ENCODE results near the gene CYFIP1. TPM values are rescaled to one million over a fixed set of nuclear protein-coding genes. Genes with fewer than 3 reads are reported as not detected.

CYFIP1 gene
- total RNA-seq (2021) (79.2 to 85.7 TPM (median 80.0 TPM) in 3 replicates), Bru-seq, nascent RNA (percentile 59 among the genes with signal in this experiment)
- long read RNA-seq, experiment 1, full-length matches to known transcripts, result 272 of 402 reads
- long read RNA-seq, experiment 1, partial matches to known transcripts, result 61 of 402 reads
- long read RNA-seq, experiment 1, other reads (novel, unspliced or antisense), result 69 of 402 reads
- long read RNA-seq, experiment 2, full-length matches to known transcripts, result 26 of 118 reads
- long read RNA-seq, experiment 2, partial matches to known transcripts, result 64 of 118 reads
- long read RNA-seq, experiment 2, other reads (novel, unspliced or antisense), result 28 of 118 reads
- long read RNA-seq, experiment 3, full-length matches to known transcripts, result 1 of 5 reads
- long read RNA-seq, experiment 3, partial matches to known transcripts, result 4 of 5 reads
- long read RNA-seq, experiment 3, other reads (novel, unspliced or antisense), result 0 of 5 reads

DNA sequence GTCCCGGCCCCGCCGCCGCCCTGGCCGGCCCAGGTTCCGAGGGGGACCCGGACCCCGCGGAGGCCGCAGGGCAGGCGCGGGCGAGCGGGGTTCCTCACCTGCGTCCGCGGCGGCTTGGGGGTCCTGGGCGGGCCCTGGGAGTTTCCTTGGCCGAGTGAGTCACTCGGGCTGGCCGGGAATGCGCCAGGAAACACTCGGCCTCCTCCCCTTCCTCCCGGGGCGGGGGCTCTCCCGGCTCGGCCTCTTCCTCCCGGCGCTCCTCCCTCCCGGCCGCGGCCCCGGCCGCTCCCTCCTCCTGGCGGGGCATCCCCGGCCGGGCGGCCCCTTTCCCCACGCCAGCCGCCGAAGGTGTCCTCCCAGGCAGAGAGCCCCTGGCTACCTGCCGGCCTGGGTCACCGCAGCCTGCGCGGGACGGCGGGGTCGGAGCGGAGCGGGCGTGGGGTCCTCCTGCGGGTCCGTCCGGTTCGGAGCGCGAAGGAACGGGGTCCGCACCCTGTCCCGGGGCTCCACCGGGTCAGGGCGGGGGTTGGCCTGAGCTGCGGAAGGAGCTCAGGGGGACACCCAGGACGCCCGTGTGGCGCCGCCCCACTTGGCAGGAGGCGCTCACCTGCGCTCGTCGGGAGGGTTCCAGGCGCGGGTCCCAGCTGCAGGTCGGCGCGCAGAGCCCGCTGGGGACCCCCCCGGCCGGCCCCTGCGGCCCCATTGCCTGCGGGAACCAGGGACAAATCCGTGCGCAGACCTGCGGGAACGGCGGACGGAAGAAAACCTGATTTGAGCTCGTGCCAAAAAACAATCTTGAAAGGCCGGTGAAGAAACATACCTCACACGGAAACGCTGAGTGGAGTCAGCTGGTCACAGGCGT lies at the start of gene CYFIP1:
CYFIP1 (minus strand) TSS at position 180 of the 862 bp plus-strand sequence. CDS start 33,083 bp downstream, outside the sequence.
- peak; percentile 76 for DNase-seq (ENCODE audit: low spot score)
- peaks cover 7% of the 10 kb centered on the region for H3K4me1 Mint-ChIP-seq
- POLR2A ChIA-PET, result interaction anchor here (1.0 kb wide), 1 partner anchor 142 kb away, joined by 3 read pairs; no protein-coding TSS in a partner anchor
- peaks cover 42% of the 10 kb centered on the region for H3K27me3 Mint-ChIP-seq (ENCODE audit: low read depth)
- H3K27ac Mint-ChIP-seq, result peak within 1 kb of the TSS; percentile 77; the same call in 1 of the 2 replicates
- H3K4me3 Mint-ChIP-seq, result peak within 1 kb of the TSS; percentile 99
- CTCF ChIA-PET, result interaction anchor here (1.2 to 1.3 kb wide), 2 partner anchors 56 to 59 kb away, joined by 3 read pairs; partner anchors contain the start of gene TUBGCP5
- peak; percentile 80 for ATAC-seq
- no peaks in the 10 kb centered on the region for H3K36me3 Mint-ChIP-seq
- no peaks in the 10 kb centered on the region for H3K9me3 Mint-ChIP-seq
- TF ChIP-seq RORB (CRISPR knock-in tag; IDR thresholded peaks at IDR 0.05), result no peak
- no peak for TF ChIP-seq TEAD4 (CRISPR knock-in tag; IDR thresholded peaks at IDR 0.05)
- TF ChIP-seq NFE2L1 (CRISPR knock-in tag; IDR thresholded peaks at IDR 0.05), result no peak
- TF ChIP-seq TEAD1 (CRISPR knock-in tag; IDR thresholded peaks at IDR 0.05), result no peak
- TF ChIP-seq RELA (CRISPR knock-in tag; IDR thresholded peaks at IDR 0.05; ENCODE audit: borderline replicate concordance), result no peak
- no peak for TF ChIP-seq ZNF317 (CRISPR knock-in tag; IDR thresholded peaks at IDR 0.05; ENCODE audit: borderline replicate concordance, low read depth)
- no peak for TF ChIP-seq JUN (CRISPR knock-in tag; IDR thresholded peaks at IDR 0.05)
- TF ChIP-seq, protein P1, sequence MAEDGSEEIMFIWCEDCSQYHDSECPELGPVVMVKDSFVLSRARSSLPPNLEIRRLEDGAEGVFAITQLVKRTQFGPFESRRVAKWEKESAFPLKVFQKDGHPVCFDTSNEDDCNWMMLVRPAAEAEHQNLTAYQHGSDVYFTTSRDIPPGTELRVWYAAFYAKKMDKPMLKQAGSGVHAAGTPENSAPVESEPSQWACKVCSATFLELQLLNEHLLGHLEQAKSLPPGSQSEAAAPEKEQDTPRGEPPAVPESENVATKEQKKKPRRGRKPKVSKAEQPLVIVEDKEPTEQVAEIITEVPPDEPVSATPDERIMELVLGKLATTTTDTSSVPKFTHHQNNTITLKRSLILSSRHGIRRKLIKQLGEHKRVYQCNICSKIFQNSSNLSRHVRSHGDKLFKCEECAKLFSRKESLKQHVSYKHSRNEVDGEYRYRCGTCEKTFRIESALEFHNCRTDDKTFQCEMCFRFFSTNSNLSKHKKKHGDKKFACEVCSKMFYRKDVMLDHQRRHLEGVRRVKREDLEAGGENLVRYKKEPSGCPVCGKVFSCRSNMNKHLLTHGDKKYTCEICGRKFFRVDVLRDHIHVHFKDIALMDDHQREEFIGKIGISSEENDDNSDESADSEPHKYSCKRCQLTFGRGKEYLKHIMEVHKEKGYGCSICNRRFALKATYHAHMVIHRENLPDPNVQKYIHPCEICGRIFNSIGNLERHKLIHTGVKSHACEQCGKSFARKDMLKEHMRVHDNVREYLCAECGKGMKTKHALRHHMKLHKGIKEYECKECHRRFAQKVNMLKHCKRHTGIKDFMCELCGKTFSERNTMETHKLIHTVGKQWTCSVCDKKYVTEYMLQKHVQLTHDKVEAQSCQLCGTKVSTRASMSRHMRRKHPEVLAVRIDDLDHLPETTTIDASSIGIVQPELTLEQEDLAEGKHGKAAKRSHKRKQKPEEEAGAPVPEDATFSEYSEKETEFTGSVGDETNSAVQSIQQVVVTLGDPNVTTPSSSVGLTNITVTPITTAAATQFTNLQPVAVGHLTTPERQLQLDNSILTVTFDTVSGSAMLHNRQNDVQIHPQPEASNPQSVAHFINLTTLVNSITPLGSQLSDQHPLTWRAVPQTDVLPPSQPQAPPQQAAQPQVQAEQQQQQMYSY (CRISPR knock-in tag; IDR thresholded peaks at IDR 0.05), result no peak
- TF ChIP-seq, protein P2, sequence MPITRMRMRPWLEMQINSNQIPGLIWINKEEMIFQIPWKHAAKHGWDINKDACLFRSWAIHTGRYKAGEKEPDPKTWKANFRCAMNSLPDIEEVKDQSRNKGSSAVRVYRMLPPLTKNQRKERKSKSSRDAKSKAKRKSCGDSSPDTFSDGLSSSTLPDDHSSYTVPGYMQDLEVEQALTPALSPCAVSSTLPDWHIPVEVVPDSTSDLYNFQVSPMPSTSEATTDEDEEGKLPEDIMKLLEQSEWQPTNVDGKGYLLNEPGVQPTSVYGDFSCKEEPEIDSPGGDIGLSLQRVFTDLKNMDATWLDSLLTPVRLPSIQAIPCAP (CRISPR knock-in tag; IDR thresholded peaks at IDR 0.05), result 0 out of 2 replicates have a peak, but pooled peaks have one; percentile 18
- no peak for TF ChIP-seq ZNF121 (CRISPR knock-in tag; IDR thresholded peaks at IDR 0.05)
- TF ChIP-seq, protein P3, sequence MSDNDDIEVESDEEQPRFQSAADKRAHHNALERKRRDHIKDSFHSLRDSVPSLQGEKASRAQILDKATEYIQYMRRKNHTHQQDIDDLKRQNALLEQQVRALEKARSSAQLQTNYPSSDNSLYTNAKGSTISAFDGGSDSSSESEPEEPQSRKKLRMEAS (CRISPR knock-in tag; IDR thresholded peaks at IDR 0.05), result no peak; the same call in 1 of the 2 replicates
- TF ChIP-seq, protein P4, sequence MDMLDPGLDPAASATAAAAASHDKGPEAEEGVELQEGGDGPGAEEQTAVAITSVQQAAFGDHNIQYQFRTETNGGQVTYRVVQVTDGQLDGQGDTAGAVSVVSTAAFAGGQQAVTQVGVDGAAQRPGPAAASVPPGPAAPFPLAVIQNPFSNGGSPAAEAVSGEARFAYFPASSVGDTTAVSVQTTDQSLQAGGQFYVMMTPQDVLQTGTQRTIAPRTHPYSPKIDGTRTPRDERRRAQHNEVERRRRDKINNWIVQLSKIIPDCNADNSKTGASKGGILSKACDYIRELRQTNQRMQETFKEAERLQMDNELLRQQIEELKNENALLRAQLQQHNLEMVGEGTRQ (CRISPR knock-in tag; IDR thresholded peaks at IDR 0.05), result no peak
- no peak for TF ChIP-seq CREM (CRISPR knock-in tag; IDR thresholded peaks at IDR 0.05)
- TF ChIP-seq, protein P5, sequence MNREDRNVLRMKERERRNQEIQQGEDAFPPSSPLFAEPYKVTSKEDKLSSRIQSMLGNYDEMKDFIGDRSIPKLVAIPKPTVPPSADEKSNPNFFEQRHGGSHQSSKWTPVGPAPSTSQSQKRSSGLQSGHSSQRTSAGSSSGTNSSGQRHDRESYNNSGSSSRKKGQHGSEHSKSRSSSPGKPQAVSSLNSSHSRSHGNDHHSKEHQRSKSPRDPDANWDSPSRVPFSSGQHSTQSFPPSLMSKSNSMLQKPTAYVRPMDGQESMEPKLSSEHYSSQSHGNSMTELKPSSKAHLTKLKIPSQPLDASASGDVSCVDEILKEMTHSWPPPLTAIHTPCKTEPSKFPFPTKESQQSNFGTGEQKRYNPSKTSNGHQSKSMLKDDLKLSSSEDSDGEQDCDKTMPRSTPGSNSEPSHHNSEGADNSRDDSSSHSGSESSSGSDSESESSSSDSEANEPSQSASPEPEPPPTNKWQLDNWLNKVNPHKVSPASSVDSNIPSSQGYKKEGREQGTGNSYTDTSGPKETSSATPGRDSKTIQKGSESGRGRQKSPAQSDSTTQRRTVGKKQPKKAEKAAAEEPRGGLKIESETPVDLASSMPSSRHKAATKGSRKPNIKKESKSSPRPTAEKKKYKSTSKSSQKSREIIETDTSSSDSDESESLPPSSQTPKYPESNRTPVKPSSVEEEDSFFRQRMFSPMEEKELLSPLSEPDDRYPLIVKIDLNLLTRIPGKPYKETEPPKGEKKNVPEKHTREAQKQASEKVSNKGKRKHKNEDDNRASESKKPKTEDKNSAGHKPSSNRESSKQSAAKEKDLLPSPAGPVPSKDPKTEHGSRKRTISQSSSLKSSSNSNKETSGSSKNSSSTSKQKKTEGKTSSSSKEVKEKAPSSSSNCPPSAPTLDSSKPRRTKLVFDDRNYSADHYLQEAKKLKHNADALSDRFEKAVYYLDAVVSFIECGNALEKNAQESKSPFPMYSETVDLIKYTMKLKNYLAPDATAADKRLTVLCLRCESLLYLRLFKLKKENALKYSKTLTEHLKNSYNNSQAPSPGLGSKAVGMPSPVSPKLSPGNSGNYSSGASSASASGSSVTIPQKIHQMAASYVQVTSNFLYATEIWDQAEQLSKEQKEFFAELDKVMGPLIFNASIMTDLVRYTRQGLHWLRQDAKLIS (CRISPR knock-in tag; IDR thresholded peaks at IDR 0.05; ENCODE audit: borderline replicate concordance), result no peak
- TF ChIP-seq TP53 (CRISPR knock-in tag; IDR thresholded peaks at IDR 0.05), result no peak
- TF ChIP-seq, protein P6, sequence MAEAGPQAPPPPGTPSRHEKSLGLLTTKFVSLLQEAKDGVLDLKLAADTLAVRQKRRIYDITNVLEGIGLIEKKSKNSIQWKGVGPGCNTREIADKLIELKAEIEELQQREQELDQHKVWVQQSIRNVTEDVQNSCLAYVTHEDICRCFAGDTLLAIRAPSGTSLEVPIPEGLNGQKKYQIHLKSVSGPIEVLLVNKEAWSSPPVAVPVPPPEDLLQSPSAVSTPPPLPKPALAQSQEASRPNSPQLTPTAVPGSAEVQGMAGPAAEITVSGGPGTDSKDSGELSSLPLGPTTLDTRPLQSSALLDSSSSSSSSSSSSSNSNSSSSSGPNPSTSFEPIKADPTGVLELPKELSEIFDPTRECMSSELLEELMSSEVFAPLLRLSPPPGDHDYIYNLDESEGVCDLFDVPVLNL (CRISPR knock-in tag; IDR thresholded peaks at IDR 0.05; ENCODE audit: borderline replicate concordance, low read depth), result no peak
- TF ChIP-seq, protein P7, sequence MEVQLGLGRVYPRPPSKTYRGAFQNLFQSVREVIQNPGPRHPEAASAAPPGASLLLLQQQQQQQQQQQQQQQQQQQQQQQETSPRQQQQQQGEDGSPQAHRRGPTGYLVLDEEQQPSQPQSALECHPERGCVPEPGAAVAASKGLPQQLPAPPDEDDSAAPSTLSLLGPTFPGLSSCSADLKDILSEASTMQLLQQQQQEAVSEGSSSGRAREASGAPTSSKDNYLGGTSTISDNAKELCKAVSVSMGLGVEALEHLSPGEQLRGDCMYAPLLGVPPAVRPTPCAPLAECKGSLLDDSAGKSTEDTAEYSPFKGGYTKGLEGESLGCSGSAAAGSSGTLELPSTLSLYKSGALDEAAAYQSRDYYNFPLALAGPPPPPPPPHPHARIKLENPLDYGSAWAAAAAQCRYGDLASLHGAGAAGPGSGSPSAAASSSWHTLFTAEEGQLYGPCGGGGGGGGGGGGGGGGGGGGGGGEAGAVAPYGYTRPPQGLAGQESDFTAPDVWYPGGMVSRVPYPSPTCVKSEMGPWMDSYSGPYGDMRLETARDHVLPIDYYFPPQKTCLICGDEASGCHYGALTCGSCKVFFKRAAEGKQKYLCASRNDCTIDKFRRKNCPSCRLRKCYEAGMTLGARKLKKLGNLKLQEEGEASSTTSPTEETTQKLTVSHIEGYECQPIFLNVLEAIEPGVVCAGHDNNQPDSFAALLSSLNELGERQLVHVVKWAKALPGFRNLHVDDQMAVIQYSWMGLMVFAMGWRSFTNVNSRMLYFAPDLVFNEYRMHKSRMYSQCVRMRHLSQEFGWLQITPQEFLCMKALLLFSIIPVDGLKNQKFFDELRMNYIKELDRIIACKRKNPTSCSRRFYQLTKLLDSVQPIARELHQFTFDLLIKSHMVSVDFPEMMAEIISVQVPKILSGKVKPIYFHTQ (CRISPR knock-in tag; IDR thresholded peaks at IDR 0.05), result no peak
- TF ChIP-seq SMAD3 (CRISPR knock-in tag; IDR thresholded peaks at IDR 0.05; ENCODE audit: borderline replicate concordance), result no peak
- TF ChIP-seq NFATC4 (CRISPR knock-in tag; IDR thresholded peaks at IDR 0.05), result no peak
- TF ChIP-seq ZNF671 (CRISPR knock-in tag; IDR thresholded peaks at IDR 0.05), result no peak
- TF ChIP-seq ELF4 (CRISPR knock-in tag; IDR thresholded peaks at IDR 0.05; ENCODE audit: low read depth), result 0 out of 2 replicates have a peak, but pooled peaks have one; percentile 23
- 0 out of 2 replicates have a peak, but pooled peaks have one; percentile 13 for TF ChIP-seq TCF7 (CRISPR knock-in tag; IDR thresholded peaks at IDR 0.05; ENCODE audit: low read depth)

All from WTC11 (cell line).